ENCODE measurements around the gene CCDC15.
"Not testable (repeated sequence)": the region's sequence is repeated elsewhere in the genome, so short reads cannot be mapped to it uniquely, and the experiment has no call there.

The CCDC15 gene

DNA sequence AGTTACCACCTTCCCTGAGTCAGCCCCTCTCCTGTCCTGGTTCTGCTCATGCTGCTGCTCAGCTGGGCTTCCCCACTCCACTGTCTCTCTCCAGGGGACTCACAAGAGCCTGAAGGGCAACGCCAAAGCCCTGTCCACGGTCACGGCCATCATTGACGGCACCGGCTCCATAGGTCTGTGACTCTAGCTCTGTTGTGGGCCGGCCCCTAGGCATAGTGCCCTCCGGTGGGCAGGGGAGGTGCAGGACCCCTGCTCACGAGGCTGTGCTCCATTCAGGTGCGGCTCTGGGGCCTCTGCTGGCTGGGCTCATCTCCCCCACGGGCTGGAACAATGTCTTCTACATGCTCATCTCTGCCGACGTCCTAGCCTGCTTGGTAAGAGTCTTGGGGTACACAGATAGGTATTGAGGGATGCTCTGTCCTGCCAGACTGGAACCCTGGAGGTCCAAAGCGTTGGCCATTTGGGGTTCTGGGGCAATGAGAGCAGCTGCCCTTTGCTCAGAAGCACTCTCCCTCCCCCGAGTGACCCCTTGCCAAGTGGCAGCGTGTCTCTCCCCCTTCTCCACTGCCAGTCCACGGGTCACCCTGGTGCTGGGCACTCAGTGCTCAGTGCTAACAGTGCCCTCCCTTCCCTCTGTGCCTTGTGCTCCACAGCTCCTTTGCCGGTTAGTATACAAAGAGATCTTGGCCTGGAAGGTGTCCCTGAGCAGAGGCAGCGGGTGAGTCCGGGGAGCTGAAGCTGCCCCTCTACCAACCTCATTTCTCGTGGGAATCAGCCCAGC is 131.5 kb downstream of the CCDC15 start:
- DNase-seq, result no peak

DNA sequence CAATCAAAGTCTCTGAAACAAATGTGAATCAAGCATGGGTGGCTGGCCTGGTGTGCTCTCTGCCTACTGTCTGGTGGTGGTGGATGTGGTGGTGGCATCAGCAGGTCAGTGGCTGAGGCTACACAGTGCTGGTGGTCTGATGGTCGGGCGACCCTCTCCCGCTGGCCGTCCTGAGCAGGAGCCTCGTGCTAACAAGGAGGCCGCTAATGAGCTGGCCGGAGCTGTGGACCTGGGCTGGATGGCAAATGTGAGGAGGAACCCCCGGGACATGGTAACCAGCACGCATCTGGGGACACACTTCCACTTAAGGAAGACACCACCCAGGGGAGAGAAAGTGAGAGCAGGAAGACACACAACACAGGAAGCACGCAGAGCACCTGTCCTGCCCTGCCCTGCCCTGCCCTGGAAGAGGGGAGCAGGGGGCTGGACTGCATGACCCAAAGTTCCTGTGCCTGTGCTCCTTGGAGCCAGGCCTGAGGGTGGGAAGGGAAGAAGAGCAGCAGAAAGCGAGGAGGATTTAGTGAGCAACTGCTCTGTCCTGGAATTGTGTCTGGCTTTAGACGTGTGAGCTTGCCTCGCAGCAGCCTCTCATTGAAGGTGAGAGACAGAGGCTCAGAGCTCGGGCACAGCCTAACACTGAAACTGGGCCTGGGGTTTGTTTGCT is 132.8 kb downstream of the CCDC15 start:
- no peak for DNase-seq

DNA sequence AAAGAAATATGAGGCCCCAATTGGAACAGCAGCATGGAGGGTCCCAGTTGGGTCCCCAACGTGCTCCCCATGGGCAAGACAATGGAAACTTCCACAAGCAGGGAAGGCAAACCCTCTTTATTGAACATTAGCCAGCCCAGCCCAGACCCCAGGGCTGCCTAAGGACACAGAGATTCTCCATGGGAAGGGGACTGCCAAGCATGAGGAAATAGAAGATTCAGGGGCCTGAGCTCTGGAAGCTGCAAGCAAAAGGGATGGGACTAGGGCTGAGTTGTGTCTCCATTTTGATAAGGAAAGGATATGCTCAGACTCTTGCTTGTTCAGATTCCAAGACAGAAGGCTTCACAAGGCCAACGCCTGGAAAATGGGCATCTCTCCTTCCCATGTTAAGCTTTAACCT is 134.1 kb downstream of the CCDC15 start:
- DNase-seq, result no peak

DNA sequence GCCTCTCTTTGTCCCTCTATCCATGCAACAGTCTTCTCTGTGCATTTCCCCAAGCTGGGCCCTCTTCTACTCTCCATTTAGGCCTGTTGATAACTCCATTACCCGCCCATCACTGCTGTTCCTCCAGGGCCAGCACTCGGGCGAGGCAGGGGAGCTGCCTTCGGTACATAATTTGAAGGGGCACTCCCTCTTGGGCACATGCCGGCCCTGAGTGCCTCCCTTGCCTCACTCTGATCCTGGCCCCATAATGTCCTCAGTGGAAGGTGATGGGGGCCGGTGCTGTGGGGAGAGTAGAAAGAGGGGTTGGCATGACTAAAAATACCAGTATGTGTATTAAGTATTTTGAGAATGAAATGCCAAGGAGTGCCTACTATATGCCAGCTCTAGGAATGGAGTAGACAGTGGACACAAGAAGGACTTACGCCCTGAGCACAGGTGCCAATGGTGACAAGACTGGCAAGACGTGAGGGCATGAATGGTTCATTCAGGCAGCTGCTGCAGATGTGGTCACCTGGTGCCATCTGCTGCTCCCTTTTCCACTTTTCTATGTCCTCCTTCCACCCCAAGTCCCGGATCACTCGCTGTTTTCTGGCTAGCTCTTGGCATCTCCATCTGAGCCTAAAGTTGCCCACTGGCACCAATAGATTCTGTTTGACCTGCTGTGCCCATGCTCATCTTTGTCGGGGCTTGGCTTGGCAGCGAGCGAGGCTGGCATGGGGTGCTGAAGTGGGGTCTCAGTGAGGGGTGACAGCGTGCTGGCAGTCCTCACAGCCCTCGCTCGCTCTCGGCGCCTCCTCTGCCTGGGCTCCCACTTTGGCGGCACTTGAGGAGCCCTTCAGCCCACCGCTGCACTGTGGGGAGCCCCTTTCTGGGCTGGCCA is 134.8 kb downstream of the CCDC15 start:
- DNase-seq, result no peak

DNA sequence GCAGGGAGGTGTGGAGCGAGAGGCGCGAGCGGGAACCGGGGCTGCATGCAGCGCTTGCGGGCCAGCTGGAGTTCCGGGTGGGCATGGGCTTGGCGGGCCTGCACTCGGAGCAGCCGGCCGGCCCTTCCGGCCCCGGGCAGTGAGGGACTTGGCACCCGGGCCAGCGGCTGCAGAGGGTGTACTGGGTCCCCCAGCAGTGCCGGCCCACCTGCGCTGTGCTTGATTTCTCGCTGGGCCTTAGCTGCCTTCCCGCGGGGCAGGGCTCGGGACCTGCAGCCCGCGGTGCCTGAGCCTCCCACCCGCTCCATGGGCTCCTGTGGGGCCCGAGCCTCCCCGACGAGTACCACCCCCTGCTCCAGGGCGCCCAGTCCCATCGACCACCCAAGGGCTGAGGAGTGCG is 135.5 kb downstream of the CCDC15 start:
- not testable (repeated sequence) for DNase-seq

DNA sequence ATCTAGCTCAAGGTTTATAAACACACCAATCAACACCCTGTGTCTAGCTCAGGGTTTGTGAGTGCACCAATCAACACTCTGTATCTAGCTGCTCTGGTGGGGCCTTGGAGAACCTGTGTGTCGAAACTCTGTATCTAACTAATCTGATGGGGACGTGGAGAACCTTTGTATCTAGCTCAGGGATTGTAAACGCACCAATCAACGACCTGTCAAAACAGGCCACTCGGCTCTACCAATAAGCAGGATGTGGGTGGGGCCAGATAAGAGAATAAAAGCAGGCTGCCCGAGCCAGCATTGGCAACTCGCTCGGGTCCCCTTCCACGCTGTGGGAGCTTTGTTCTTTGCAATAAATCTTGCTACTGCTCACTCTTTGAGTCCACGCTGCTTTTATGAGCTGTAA is 136.1 kb downstream of the CCDC15 start:
- DNase-seq, result not testable (repeated sequence)

DNA sequence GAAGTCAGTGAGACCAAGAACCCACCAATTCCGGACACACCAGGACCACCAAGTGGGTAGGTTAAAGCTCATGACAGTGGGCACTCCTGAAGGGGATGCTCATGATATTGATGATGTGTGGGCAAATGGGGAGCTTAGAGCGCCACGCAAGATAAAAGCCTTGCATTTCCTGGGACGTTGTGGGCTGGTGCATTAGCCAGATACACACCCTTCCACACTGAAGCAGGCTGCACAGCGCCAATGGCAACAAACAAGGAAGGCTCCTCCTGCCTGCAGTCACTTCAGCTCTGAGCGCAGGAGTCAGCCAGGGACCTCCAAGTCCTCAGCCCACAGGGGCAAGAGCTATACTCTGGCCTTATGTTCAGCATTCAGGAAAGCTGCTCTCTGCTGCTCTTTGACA is 136.8 kb downstream of the CCDC15 start:
- DNase-seq, result no peak

Data from activated CD8-positive, alpha-beta memory T cell treated with anti-CD3 and anti-CD28 coated beads for 24 hours (primary cell).